ENCODE measurements around the gene ZNF562. TPM values are rescaled to one million over a fixed set of nuclear protein-coding genes. Genes with fewer than 3 reads are reported as not detected.

ZNF562 gene
- total RNA-seq, 2 experiments from 2014 or later, result 14.9 to 16.8 TPM

DNA sequence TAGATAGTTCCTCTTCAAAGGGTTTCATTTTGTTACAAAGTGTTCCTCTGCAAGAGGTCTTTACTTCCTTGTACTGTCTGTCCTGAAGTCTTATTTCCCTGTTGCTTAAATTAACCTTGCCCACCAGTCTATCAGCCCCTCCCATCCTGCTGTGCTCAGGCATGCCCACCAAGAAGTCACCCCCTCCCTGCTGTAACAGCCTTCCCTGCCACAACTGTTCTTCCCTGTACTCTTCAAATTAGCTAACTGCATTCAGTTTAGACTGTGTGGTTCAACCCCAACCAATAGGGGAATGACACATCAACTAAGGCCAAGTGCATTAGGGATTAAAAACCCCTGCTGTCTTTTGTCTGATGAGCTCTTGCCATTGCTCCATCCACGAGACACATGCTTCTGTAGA is 34.4 kb upstream of the ZNF562 start:
- Histone ChIP-seq H3K36me3 (ENCODE audit: insufficient read depth, low read length) (no peaks in the 10 kb centered on the region), H3K4me2 (ENCODE audit: low read length) (no peak overlapping the region)

DNA sequence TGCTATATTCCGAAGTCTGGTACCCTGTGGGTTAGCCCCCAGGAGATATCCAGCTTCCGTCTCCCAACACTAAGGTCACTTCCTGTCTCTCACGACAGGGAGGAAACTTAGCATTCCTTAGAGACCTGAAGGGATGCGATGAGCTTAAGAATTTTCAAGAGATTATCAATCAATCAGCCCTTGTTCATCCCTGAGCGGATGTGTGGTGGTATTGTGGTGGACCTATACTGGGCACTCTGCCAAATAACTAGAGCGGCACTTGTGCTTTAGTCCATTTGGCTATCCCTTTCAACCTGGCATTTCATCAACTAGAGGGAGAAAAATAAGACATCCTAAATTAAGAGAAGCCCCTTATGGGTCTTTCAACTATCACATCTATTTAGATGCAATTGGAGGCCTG is 30.9 kb upstream of the ZNF562 start:
- TF ChIP-seq CTCF (conservative IDR thresholded peaks at IDR 0.05; ENCODE audit: low read length) (no peak), EZH2phosphoT487 (IDR thresholded peaks at IDR 0.05; ENCODE audit: borderline replicate concordance, low read depth, low read length) (no peak)
- Histone ChIP-seq H3K9me2 (ENCODE audit: insufficient read depth, low read length) (no peaks in the 10 kb centered on the region), H3K4me3 (ENCODE audit: low read depth, low read length, poor library complexity, severe bottlenecking) (no peak overlapping the region), H2AFZ (ENCODE audit: low read length) (no peak overlapping the region), H3K27ac (ENCODE audit: low read depth, low read length, poor library complexity, severe bottlenecking) (no peak overlapping the region), H3K9me3 (ENCODE audit: low read length) (peaks cover 13% of the 10 kb centered on the region; the same call in 1 of the 2 replicates), H3K4me1 (ENCODE audit: insufficient read depth, low read length, poor library complexity, severe bottlenecking) (no peaks in the 10 kb centered on the region), H3K79me2 (ENCODE audit: insufficient read depth, low read depth, low read length) (no peaks in the 10 kb centered on the region), H3K36me3 (ENCODE audit: insufficient read depth, low read length) (no peaks in the 10 kb centered on the region), H3K4me2 (ENCODE audit: low read length) (no peak overlapping the region), H4K20me1 (ENCODE audit: insufficient read depth, low read length) (no peaks in the 10 kb centered on the region)
- no peak for DNase-seq (ENCODE audit: low spot score)
- intact Hi-C loops (cut with micrococcal nuclease; ENCODE audit: unreplicated experiment), result no loop called here
- no TSS peak for BruUV-seq (replicated peaks)
- ChIA-PET POLR2A (interaction anchor here (0.7 kb wide), 1 partner anchor 20 kb away, joined by 3 read pairs; no protein-coding TSS in a partner anchor), CTCF (ENCODE audit: unreplicated experiment) (no interaction called here)

More for the DNA sequence above, 34.4 kb upstream of the ZNF562 start:
- no peak overlapping the region for H2AFZ ChIP-seq (ENCODE audit: low read length)
- peaks cover 17% of the 10 kb centered on the region; the same call in 1 of the 2 replicates for H3K9me3 ChIP-seq (ENCODE audit: low read length)
- ChIA-PET CTCF (ENCODE audit: unreplicated experiment) (no interaction called here), POLR2A (interaction anchor here (1.5 kb wide), 1 partner anchor 13 kb away, joined by 4 read pairs; no protein-coding TSS in a partner anchor)
- H3K79me2 ChIP-seq (ENCODE audit: insufficient read depth, low read depth, low read length), result no peaks in the 10 kb centered on the region
- intact Hi-C loops (cut with micrococcal nuclease; ENCODE audit: unreplicated experiment), result no loop called here
- H3K27ac ChIP-seq (ENCODE audit: low read depth, low read length, poor library complexity, severe bottlenecking), result no peak overlapping the region
- H4K20me1 ChIP-seq (ENCODE audit: insufficient read depth, low read length), result no peaks in the 10 kb centered on the region
- H3K9me2 ChIP-seq (ENCODE audit: insufficient read depth, low read length), result no peaks in the 10 kb centered on the region
- DNase-seq (ENCODE audit: low spot score), result no peak
- H3K4me3 ChIP-seq (ENCODE audit: low read depth, low read length, poor library complexity, severe bottlenecking), result no peak overlapping the region
- H3K4me1 ChIP-seq (ENCODE audit: insufficient read depth, low read length, poor library complexity, severe bottlenecking), result no peaks in the 10 kb centered on the region
- TF ChIP-seq CTCF (conservative IDR thresholded peaks at IDR 0.05; ENCODE audit: low read length) (no peak), EZH2phosphoT487 (IDR thresholded peaks at IDR 0.05; ENCODE audit: borderline replicate concordance, low read depth, low read length) (no peak)
- BruUV-seq (replicated peaks), result no TSS peak

DNA sequence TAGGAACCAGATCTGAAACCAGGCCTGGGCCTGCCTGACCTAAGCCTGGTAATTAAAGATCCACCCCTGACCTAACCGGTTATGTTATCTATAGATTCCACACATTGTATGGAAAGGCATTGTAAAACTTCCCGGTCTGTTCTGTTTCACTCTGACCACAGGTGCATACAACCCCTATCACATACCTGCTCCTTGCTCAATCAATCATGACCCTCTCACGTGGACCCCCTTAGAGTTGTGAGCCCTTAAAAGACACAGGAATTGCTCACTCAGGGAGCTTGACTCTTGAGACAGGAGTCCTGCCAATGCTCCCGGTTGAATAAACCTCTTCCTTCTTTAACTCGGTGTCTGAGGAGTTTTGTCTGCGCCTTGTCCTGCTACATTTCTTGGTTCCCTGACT is 27.3 kb upstream of the ZNF562 start:
- POLR2A ChIA-PET, result no interaction called here
- Histone ChIP-seq H3K36me3 (ENCODE audit: insufficient read depth, low read length) (no peaks in the 10 kb centered on the region), H3K27ac (ENCODE audit: low read depth, low read length, poor library complexity, severe bottlenecking) (no peak overlapping the region), H3K9me3 (ENCODE audit: low read length) (no peaks in the 10 kb centered on the region), H3K4me2 (ENCODE audit: low read length) (no peak overlapping the region), H3K9me2 (ENCODE audit: insufficient read depth, low read length) (no peaks in the 10 kb centered on the region), H4K20me1 (ENCODE audit: insufficient read depth, low read length) (no peaks in the 10 kb centered on the region), H3K79me2 (ENCODE audit: insufficient read depth, low read depth, low read length) (no peaks in the 10 kb centered on the region), H3K4me3 (ENCODE audit: low read depth, low read length, poor library complexity, severe bottlenecking) (no peak overlapping the region), H2AFZ (ENCODE audit: low read length) (no peak overlapping the region), H3K4me1 (ENCODE audit: insufficient read depth, low read length, poor library complexity, severe bottlenecking) (no peaks in the 10 kb centered on the region)
- CTCF ChIA-PET (ENCODE audit: unreplicated experiment), result no interaction called here
- DNase-seq (ENCODE audit: low spot score), result no peak
- TF ChIP-seq CTCF (conservative IDR thresholded peaks at IDR 0.05; ENCODE audit: low read length), result no peak
- no TSS peak for BruUV-seq (replicated peaks)
- intact Hi-C loops (cut with micrococcal nuclease; ENCODE audit: unreplicated experiment), result no loop called here

All from OCI-LY7 (cell line).